GM13977 (cell line): ENCODE measurements around the gene APBA3.

Source experiments
- DNase-seq: peaks from one replicate; pipeline ENCODE4 v3.0.0; 2012; ENCODE audit warnings: low spot score
- in situ Hi-C: fragments of 300-500 bp; cut with MboI; formaldehyde crosslinking; loops from one replicate; pipeline ENCODE4 v1.12.0; 2022; ENCODE audit warnings: low sequenced_read_pairs, low pct_unique_long_range_greater_than_20kb, mixed read lengths, inconsistent platforms; ENCODE audit not compliant: unreplicated experiment
- TF ChIP-seq, protein P1 (sequence below): IDR thresholded peaks from 2 replicates; pipeline ENCODE4 v1.5.1; 2012; ENCODE audit warnings: mild to moderate bottlenecking, control low read depth; ENCODE audit not compliant: insufficient read depth; ENCODE audit errors: extremely low read depth, missing control alignments

APBA3 gene

GRCh38 chr19:3736106-3736724, 25.3 kb downstream of the APBA3 start:
- TF ChIP-seq, protein P1, sequence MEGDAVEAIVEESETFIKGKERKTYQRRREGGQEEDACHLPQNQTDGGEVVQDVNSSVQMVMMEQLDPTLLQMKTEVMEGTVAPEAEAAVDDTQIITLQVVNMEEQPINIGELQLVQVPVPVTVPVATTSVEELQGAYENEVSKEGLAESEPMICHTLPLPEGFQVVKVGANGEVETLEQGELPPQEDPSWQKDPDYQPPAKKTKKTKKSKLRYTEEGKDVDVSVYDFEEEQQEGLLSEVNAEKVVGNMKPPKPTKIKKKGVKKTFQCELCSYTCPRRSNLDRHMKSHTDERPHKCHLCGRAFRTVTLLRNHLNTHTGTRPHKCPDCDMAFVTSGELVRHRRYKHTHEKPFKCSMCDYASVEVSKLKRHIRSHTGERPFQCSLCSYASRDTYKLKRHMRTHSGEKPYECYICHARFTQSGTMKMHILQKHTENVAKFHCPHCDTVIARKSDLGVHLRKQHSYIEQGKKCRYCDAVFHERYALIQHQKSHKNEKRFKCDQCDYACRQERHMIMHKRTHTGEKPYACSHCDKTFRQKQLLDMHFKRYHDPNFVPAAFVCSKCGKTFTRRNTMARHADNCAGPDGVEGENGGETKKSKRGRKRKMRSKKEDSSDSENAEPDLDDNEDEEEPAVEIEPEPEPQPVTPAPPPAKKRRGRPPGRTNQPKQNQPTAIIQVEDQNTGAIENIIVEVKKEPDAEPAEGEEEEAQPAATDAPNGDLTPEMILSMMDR = no peak
- in situ Hi-C loops = no loop called here
- DNase-seq = no peak

- TF ChIP-seq, protein P1 = no peak
- in situ Hi-C loops = no loop called here
- DNase-seq = no peak
Measured at GRCh38 chr19:3734310-3734600, 27.2 kb downstream of the APBA3 start.

GRCh38 chr19:3733549-3734309, 27.8 kb downstream of the APBA3 start:
- TF ChIP-seq, protein P1 = no peak
- in situ Hi-C loops = no loop called here
- no peak for DNase-seq

GRCh38 chr19:3732108-3732507, 29.4 kb downstream of the APBA3 start:
- in situ Hi-C loops = no loop called here
- no peak for DNase-seq
- TF ChIP-seq, protein P1 = no peak

GRCh38 chr19:3730457-3730958, 31.0 kb downstream of the APBA3 start:
- TF ChIP-seq, protein P1 = no peak
- DNase-seq = no peak
- in situ Hi-C loops = no loop called here

- TF ChIP-seq, protein P1 = no peak
- DNase-seq = no peak
- in situ Hi-C loops = no loop called here
Measured at GRCh38 chr19:3725640-3726310, 35.7 kb downstream of the APBA3 start.
